ENCODE measurements around the gene VSIG10L2.
"Not testable (repeated sequence)": the region's sequence is repeated elsewhere in the genome, so short reads cannot be mapped to it uniquely, and the experiment has no call there.

VSIG10L2 gene

DNA sequence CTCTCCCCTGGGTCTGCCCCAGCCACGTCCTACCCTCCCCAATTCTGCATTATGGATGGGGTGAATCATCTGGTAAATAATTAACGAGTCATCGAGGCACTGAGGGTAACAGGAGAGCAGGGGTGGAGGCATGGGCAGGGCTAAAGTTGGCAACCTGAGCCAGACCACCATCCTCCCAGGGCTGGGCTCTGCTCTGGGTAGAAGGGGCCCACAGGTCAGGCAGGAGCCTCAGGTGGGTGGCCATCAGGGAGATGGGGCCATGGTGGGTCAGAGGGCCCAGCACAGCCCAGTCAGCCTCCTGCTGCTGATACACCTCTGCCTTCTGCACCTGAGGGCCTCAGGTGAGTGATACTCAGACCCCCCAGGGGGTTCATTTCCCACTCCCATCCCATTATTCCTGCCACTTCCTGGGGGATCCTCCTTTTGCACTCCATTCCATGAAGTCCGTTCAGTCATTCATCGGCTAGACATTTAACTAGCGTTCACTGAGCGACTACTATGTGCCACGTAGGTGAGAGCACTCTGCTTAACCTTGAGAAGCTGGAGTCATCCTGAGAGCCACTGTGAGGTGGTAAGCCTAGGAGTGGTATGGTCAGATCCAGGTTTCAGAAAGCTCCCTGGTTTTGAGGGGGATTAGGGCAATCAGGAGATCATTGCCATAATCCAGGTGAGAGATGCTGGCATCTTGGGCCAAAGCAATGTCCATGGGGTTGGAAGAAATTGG, at the start of gene VSIG10L2:
TSS of gene VSIG10L2 (plus strand) at position 248 of the 724 bp plus-strand sequence. CDS start at position 260, 12 bp downstream.
- DNase-seq (ENCODE audit: insufficient read length, low spot score) (no peak), FAIRE-seq (no peak)

DNA sequence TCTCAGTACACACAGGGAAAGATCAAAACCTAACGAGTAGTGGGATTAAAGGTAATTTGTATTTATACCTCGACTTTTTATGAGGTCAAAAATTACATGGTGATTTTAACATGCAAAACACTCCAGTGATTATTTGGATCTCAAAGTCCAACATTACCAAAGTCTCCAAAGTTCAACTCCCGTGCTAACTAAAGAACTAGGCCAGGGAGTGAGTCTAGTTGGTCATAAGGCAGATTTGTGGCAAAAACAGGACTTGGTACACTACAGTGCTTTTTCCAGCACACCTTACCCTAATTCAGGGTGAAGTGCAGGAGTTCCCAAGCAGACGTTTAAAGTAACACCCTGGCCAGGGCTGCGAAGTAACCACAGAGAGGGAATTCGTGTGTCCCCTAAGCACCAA, 44.0 kb upstream of the VSIG10L2 start:
- FAIRE-seq, result no peak
- no peak for DNase-seq (ENCODE audit: insufficient read length, low spot score)

DNA sequence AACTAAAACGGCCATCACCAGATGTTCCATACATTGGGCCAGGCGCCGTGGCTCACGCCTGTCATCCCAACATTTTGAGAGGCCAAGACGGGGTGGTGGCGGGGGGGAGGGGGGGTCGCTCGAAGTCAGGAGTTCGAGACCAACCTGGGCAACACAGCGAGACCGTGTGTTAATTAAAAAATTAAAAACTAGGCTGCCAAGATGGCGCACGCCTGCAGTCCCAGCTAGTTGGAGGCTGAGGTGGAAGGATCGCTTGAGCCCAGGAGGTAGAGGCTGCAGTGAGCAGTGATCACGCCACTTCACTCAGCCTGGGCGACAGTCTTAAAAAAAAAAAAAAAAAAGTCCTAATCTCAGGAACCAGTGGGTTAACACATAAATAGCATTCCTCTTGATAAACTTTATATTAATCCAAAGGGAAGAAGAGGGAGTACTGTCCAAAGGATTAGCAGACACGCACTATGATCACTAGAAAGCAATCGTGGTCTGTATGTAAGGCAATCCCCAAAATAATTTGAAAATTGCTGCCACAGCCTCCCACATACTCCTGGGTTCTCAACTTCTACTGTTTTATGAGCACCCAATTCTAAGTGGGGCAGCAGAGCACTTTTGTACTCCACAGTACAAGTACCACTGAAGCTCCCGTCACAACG, 43.4 kb upstream of the VSIG10L2 start:
- DNase-seq (ENCODE audit: insufficient read length, low spot score), result no peak
- FAIRE-seq, result no peak

DNA sequence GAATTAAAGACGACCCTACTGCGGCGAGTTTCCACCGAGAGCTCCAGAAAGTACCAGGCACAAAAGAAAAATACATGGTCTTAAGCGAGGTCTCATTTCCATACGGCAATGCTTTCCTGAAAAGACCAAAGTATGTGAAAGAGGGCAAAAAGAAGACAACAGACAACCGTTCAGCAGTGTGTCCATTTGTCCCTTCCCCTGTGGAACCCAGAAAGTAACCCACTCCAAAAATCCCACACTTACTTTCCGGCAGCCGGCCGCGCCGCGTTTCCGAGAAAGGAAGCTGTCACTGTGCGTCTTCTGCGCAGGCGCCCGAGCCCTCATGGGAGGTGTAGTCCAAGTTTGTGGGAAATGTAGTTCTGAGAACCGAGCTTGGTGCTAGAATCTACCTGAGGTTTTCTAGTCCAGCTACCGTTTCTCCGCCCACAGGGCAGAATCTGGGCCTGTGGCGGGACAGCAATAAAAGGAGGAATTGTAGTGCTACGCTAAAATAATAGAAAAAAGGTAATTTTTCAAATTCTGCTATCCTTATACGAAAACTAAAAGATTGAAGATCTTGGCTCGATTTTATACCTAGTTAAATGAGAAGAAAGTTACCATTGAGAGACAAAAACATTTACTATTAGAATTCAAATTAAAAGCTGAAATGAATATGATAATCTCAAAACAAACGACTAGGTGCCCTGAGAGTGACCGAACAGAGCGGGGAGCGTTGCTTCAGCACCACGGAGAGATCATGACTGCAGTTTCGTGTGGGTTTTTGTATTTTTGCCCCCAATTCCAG, 42.7 kb upstream of the VSIG10L2 start, which contains the start of gene PUS3:
TSS of gene PUS3 (minus strand) at position 280 of the 784 bp plus-strand sequence. CDS start 6,922 bp downstream, outside the sequence.
- peak; percentile 84 for DNase-seq (ENCODE audit: insufficient read length, low spot score)
- no peak for FAIRE-seq

DNA sequence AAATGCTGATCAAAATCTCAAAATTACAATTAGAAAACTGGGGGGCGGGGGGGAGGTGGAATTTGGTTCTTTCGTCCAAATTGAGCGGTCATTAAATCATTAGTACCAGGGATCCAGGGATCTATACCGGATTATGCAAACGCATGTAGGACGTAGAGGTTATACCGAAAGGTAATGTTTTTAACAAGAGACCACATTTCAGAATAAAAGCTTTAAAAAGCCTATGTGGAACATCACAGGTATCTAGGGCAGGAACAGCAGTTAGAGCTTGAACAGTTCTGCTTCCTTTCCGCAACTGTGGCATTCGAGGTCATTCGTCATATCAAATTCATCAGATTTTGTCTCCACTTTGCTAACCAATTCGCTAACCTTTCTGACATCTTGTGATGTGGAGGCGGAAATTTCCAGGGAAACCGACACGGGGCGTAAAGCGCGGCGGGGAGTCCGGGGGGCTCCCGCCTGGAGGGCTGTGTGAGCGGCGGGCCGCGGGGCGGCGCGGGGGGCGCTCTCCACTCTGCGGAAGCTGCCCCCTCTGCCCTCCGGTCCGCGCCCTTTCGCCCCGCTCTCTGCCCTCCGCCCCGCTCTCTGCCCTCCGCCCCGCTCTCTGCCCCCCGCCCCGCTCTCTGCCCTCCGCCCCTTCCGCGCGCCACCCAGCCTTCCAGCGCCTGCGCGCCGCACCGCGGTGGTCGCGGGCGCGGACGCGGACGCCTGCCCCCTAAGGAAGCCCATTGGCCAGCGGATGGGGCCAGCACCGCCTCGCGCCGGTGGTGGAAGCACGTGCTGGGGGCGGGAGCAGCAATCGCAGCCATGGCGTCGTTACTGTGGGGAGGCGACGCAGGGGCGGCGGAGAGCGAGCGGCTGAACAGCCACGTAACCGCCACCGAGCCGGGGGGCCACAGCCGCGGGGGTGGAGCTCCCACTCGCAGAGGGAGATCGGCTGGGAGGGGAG, 41.9 kb upstream of the VSIG10L2 start, which contains the start of gene DDX25:
TSS of gene DDX25 (plus strand) at position 798 of the 949 bp plus-strand sequence. CDS start at position 808, 10 bp downstream.
- no peak for DNase-seq (ENCODE audit: insufficient read length, low spot score)
- no peak for FAIRE-seq

DNA sequence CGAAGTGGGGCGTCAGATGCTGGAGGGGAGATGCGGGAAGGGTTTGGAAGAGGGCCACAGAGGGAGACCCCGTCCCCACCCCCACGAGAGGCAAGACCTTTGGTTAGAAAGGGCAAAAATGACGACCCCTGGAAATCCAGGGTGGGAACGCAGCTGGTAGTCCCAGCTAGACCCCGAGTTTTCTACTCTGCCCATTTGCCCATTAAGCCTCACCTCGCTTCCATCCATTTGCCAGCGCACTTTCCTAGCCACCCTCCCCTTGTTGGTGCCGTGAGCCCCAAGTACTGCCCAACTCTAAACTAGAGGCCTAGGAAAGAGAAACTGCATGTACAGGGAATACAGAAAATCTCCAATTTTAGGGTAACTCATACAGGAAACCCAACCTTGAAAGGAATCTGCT, 41.2 kb upstream of the VSIG10L2 start:
- FAIRE-seq (no peak), DNase-seq (ENCODE audit: insufficient read length, low spot score) (no peak)

DNA sequence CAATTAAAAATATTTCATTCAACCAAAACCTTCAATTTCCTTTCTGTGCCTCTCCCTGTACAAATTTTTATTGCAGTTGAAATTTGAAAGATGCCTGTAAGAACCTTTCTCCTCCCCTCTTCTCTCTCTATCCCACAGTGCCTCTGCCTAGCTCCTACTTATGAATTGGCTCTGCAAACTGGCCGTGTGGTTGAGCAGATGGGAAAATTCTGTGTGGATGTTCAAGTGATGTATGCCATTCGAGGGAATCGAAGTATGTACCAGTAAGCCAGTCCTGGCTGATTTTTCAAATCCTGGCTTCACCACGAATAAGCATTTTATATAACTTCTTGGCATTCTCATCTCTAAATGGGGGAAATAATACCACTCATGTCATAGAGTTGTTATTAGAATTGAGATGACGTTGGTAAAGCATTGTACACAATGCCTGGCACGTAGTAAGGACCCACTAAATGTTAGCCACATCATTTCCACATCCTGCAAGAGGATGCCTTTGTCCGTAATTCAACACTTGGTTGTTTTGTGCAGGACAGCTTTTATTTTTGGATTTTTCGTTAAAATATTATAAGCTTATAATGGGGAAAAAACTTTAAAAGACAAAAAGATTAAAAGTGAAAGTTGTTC, 35.5 kb upstream of the VSIG10L2 start:
- DNase-seq (ENCODE audit: insufficient read length, low spot score) (no peak), FAIRE-seq (no peak)

DNA sequence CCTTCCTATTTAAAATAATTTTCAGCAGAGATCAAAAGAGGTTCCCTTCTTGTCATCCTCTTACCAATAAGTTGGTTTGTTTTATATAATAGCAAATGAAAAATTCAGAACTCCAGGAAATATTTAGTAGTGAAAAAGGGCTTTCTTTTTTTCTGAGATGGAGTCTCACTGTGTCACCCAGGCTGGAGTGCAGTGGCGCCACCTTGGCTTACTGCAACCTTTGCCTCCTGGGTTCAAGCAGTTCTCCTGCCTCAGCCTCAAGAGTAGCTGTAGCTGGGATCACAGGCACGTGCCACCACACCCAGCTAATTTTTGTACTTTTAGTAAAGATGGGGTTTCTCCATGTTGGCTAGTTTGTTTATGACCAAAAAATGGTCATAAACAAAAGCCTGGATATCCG, 31.2 kb upstream of the VSIG10L2 start:
- not testable (repeated sequence) for FAIRE-seq; DNase-seq (ENCODE audit: insufficient read length, low spot score)

DNA sequence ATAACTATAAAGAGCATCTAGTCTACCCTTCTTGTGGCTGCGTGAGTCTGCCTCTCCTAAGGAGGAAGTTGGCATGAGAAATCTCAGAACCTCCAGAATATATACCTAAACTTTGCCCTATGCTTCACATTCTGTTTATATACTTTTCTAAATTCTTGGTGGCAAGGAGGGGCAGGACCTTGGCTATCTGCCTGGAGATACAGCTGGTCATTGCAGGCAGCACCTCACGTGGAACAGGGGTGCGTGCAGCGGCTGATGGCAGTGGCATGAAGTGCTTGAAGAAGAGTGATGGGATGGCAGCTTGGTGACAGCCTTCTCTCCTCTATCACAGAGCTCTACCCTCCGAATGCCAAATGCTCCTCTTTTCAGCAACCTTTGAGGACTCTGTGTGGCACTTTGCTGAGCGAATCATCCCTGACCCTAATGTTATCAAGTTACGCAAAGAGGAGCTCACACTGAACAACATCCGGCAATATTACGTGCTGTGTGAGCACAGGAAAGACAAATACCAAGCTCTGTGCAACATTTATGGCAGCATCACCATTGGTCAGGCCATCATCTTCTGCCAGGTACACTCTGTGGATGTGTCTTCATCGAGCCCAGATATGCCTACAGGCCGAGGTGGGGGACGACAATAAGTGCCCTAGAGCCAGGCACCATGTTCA, 29.0 kb upstream of the VSIG10L2 start:
- FAIRE-seq, result no peak
- no peak for DNase-seq (ENCODE audit: insufficient read length, low spot score)

DNA sequence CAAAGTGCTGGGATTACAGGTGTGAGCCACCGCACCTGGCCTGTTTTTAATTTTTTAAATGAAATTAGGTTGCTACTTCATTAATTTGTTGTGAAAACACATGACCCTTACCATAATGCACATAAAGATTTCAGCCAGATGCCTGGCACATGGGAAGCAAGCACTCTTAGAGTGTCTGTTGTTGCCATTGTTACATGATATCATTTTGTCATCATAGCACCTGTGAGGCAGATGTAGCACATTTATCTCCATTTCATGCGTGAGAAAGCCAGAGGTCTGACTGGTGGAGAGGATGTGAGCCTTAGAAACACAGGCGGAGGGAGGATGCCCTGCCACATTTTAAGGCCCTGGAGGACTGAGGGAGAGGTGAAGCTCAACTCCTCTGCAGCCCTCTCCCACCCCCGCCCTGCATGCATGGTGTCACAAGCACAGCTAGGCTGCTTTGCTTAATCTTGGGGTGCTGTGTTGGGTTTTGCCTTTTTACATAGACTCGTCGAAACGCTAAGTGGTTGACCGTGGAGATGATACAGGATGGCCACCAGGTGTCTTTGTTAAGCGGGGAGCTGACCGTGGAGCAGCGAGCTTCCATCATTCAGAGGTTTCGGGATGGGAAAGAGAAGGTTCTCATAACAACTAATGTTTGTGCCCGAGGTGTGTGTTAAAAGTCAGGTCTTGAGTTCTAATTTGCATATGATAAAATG, 27.6 kb upstream of the VSIG10L2 start:
- FAIRE-seq (no peak), DNase-seq (ENCODE audit: insufficient read length, low spot score) (no peak)

DNA sequence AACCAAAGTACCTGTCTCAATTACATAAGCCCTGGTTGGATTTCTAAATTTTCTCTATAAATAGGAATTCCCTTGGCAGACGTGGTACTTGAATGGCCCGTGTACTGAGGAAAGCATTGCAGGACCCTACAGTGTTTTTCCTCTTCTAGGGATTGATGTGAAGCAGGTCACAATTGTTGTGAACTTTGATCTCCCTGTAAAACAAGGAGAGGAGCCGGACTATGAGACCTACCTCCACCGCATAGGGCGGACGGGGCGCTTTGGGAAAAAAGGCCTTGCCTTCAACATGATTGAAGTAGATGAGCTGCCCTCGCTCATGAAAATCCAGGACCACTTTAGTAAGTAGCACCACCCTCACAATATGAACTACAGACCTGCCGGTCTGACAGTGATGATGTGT, 24.8 kb upstream of the VSIG10L2 start:
- DNase-seq (ENCODE audit: insufficient read length, low spot score) (no peak), FAIRE-seq (no peak)

DNA sequence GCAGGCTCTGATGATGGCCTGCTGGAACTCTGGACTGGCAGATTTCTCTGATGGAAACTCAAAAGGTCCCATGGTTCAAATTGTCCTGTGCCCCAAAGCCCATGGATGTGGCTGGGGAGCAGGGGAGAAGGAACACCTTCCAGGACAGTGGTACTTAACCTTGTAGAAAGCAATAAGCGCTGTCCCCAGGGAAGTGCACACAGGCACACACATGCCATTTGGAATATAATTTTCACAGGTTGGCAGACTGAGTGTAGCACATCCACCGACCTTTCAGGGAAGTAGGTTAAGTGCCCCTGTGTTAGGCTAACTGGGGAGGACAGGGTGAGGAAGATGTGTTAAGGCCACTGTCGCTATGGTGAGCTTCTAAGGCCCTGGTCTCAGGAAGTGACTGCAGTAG, 23.7 kb upstream of the VSIG10L2 start:
- no peak for DNase-seq (ENCODE audit: insufficient read length, low spot score)
- no peak for FAIRE-seq

DNA sequence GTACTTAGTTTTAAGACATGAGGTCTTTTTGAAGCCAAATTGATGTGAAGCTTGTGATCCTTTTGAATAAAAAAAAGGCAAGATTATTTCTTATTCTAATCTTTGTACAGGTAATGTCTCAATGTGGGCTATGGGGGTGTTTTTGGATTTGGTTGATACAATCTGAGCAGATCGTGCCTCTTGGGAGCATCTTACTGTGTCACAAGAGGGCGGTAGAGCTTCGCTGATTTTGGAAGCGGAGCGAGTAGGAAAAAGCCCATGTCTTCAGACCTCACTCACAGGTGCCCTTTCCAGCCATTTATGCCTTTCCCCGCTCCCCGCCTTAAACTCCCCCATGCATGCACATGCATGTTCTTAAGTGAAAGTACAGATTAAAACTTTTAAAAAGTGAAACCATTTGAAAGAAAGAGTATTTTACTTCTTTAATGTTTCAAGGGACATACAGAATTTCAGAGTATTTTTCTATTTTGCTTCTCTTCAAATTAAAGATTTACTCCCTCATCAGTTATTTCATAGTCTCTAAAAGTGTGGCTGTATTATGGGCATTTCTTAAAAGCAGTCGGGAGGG, 22.7 kb upstream of the VSIG10L2 start:
- FAIRE-seq, result no peak
- DNase-seq (ENCODE audit: insufficient read length, low spot score), result peak; percentile 59

DNA sequence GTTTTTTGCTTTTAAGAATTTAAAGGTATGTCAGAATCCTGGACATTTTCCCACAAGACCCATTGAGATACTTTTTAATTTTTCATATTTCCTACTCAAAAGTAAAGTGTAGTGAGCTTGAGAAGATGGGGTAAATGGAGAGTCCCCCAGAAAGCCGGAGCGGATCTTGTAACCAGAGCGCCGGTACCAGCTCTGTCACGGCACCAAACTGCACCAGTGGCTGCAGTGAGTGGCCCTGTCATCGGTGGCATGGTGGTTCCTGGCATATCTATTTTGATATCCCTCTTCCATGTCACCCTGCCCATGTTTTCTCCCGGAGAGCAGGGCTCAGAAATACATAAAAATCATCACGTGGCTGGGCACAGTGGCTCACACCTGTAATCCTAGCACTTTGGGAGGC, 22.2 kb upstream of the VSIG10L2 start:
- DNase-seq (ENCODE audit: insufficient read length, low spot score) (no peak), FAIRE-seq (no peak)

DNA sequence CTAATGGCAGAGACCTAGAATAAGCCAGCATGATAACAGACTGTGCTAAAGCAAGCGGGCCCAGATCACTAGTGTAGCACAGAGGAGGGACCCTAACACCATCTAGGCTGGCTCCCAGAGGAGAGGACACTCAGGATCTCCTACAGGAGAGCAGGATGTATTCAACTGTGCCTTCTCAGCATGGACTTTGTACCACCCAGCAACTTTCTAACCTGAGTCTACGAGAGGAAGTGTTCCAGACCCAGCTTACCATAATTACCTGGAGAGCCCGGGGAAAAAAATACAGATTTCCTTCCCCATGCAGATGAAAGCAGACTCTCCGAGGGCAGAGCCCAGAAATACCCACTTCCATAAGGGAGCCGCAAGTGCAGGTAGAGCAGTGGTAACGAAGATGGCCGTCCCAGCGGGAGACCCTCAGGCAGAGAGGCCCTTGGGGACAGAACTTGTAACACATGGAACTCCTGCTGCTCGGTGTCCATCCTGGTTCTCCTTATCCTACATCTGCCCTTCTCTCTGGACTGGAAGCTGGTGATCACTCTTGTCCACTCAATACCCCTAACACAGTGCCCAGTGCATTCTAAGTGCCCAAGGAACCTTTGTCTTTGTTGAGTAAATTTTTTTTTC, 21.3 kb upstream of the VSIG10L2 start:
- no peak for FAIRE-seq
- DNase-seq (ENCODE audit: insufficient read length, low spot score), result no peak

DNA sequence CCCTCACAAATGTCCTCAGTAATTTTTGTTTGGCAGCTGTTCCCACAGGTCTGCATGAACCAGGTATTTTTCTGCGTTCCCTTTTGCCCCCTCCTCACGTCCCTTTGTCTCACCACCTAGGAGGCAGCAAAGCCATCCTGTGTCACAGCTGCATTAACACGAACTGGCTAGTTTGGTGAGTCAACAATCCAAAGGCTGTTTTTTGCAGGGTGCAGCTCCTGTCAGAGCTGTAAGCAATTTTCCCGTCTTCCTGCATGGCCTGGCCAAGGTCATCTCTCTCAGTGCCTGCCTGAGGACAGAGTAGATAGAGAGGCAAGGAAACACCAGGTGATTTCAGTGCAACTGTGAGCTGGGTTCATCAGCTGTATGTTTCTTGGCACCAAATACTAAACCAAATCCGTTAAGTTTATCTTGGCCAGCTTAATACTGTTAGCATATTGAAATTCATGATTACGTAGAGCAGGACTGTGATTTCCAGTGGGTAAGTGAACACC, 20.6 kb upstream of the VSIG10L2 start:
- DNase-seq (ENCODE audit: insufficient read length, low spot score) (no peak), FAIRE-seq (no peak)

DNA sequence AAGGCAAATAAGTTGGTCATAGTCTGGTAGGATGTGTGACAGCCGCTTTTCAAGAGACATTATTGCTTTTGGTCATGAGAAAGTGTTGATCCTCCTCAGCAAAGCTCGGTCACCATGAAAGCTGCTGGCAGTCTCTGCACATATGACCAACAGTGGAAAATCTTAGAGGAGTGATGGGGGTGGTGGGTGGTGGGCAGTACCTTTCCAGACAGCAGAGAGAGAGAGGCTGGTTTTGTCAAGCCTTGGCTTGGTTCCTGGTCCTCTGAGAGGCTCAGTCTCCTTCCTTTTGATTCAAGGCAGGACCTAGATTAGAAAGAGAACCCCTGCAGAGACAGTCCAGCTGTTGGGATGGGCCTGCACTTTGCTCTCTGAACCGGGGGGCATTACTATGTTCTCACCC, 20.0 kb upstream of the VSIG10L2 start:
- FAIRE-seq, result no peak

DNA sequence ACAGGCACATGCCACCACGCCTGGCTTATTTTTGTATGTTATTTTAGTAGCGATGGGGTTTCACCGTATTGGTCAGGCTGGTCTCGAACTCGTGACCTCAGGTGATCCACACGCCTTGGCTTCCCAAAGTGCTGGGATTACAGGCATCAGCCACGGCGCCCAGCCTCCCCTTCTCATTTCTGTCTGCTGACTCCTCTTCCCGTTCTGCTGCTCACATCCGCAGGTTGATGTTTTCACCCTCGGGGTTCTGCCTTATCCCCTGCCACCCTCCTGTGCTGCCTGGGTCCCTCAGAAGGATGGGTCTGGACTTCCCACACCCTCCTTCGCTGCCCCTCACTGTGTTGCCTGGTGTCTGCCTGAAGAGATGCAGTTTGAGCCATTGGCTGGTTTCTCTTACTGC, 19.2 kb upstream of the VSIG10L2 start:
- no peak for DNase-seq (ENCODE audit: insufficient read length, low spot score)
- no peak for FAIRE-seq

More for the DNA sequence above, 20.0 kb upstream of the VSIG10L2 start:
- no peak for DNase-seq (ENCODE audit: insufficient read length, low spot score)
